ACC112 (cell line): ENCODE measurements around the gene PPP1R16B.
"Not testable (repeated sequence)": the region's sequence is repeated elsewhere in the genome, so short reads cannot be mapped to it uniquely, and the experiment has no call there.

ENCODE experiments used
- H2AFZ ChIP-seq: fragments of 200-600 bp; sonication (generic); one replicate; pipeline ENCODE4 v1.6.0; 2017; ENCODE audit warnings: antibody characterized with exemption, low read length; ENCODE audit not compliant: unreplicated experiment
- H3K27ac ChIP-seq: fragments of 200-600 bp; sonication (generic); 2 replicates; pipeline ENCODE4 v1.5.1; 2014; ENCODE audit warnings: low read depth, mild to moderate bottlenecking, antibody characterized with exemption, low read length, moderate library complexity
- H3K27me3 ChIP-seq: fragments of 200-600 bp; sonication (generic); 2 replicates; pipeline ENCODE4 v1.6.1; 2014; ENCODE audit warnings: mild to moderate bottlenecking, antibody characterized with exemption, low read length, moderate library complexity, mixed read lengths; ENCODE audit not compliant: insufficient read depth
- H3K36me3 ChIP-seq: fragments of 200-600 bp; sonication (generic); 2 replicates; pipeline ENCODE4 v1.6.1; 2016; ENCODE audit warnings: mild to moderate bottlenecking, antibody characterized with exemption, low read length, moderate library complexity, mixed read lengths; ENCODE audit not compliant: insufficient read depth
- H3K4me1 ChIP-seq: fragments of 200-600 bp; sonication (generic); one replicate; pipeline ENCODE4 v1.6.1; 2016; ENCODE audit warnings: low read length, mixed read lengths; ENCODE audit not compliant: insufficient read depth, unreplicated experiment, control insufficient read depth
- H3K4me3 ChIP-seq: fragments of 200-600 bp; sonication (generic); 2 replicates; pipeline ENCODE4 v1.5.1; 2014; ENCODE audit warnings: mild to moderate bottlenecking, low read depth, low read length
- H3K79me2 ChIP-seq: fragments of 200-600 bp; sonication (generic); one replicate; pipeline ENCODE4 v1.6.0; 2016; ENCODE audit warnings: low read length; ENCODE audit not compliant: control insufficient read depth, unreplicated experiment, insufficient read depth

PPP1R16B gene

GRCh38 chr20:38810926-38811630 is 5.6 kb downstream of the PPP1R16B start:
- Histone ChIP-seq H2AFZ (no peak overlapping the region), H3K79me2 (no peaks in the 10 kb centered on the region), H3K4me1 (no peaks in the 10 kb centered on the region), H3K27me3 (peaks cover 92% of the 10 kb centered on the region), H3K4me3 (no peak overlapping the region), H3K36me3 (no peaks in the 10 kb centered on the region), H3K27ac (no peak overlapping the region)

- peaks cover 92% of the 10 kb centered on the region for H3K27me3 ChIP-seq
- H3K27ac ChIP-seq, result no peak overlapping the region
- H3K36me3 ChIP-seq, result no peaks in the 10 kb centered on the region
Measured at GRCh38 chr20:38811769-38812168, 6.3 kb downstream of the PPP1R16B start.

GRCh38 chr20:38812182-38812581 is 6.7 kb downstream of the PPP1R16B start:
- Histone ChIP-seq H2AFZ (no peak overlapping the region), H3K79me2 (no peaks in the 10 kb centered on the region), H3K4me3 (no peak overlapping the region), H3K36me3 (no peaks in the 10 kb centered on the region), H3K4me1 (no peaks in the 10 kb centered on the region), H3K27ac (no peak overlapping the region), H3K27me3 (peaks cover 91% of the 10 kb centered on the region)

More at GRCh38 chr20:38811769-38812168, 6.3 kb downstream of the PPP1R16B start:
- no peak overlapping the region for H2AFZ ChIP-seq
- no peaks in the 10 kb centered on the region for H3K79me2 ChIP-seq
- H3K4me3 ChIP-seq, result no peak overlapping the region
- H3K4me1 ChIP-seq, result no peaks in the 10 kb centered on the region

DNA sequence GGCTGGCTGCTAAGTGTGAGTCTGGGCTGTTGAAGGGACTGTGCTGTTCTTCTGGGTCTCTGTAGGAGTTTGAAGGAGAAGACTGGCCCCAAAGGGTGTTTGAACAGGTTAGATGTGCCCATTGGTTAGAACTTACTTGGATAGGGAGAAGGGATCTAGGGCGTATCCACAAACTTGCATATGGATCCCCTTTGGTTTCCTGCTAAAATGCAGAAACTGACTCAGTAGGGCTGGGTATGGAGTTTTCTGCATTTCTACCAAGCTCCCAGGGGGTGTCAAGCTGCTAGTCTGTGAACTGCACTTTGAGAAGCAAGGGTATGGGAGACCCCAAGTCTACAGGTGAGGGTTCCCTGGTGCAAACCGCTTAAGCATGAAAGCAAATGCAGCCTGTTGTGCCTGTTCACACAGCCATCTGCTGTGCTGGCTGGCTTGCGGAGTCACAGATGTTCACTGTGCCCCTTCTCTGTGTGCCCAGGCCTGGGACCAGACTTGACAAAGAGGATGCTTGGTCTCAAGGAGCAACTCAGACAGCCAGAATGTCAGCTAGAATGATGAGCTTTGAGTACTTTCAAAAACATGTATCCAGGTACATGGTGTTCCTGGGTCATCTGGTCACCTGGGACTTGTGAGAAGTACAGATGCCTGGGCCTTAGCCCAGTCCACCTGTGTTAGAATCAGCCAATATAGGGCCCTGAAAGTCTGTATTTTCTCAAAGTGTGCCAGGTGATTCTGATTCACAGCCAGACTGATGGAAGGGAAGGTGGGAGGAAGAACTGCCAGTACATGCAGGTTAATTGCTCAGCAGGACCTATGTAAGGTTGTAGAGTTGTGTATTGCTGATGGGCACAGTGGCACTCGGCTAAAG is 7.4 kb downstream of the PPP1R16B start:
- Histone ChIP-seq H3K27ac (no peak overlapping the region), H3K79me2 (no peaks in the 10 kb centered on the region), H3K36me3 (no peaks in the 10 kb centered on the region), H3K4me1 (no peaks in the 10 kb centered on the region), H2AFZ (no peak overlapping the region), H3K4me3 (no peak overlapping the region), H3K27me3 (peaks cover 84% of the 10 kb centered on the region)

DNA sequence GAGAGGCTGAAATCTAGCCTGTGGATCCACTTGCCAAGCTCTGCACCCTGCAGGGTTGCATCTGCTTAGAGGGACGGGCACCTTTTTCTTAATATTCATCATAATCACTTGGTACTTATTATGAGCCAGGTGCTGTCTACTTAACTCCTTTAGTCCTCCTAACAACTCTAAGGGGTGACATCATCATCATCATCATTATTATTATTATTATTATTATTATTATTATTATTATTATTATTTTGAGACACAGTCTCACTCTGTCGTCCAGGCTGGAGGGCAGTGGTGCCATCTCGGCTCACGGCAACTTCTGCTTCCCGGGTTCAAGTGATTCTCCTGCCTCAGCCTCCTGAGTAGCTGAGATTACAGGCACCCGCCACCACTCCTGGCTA is 8.1 kb downstream of the PPP1R16B start:
- not testable (repeated sequence) for H3K4me3 ChIP-seq, H3K4me1 ChIP-seq, H3K36me3 ChIP-seq, H2AFZ ChIP-seq, H3K79me2 ChIP-seq, H3K27ac ChIP-seq
- H3K27me3 ChIP-seq, result peaks cover 80% of the 10 kb centered on the region

GRCh38 chr20:38815446-38815845 is 9.9 kb downstream of the PPP1R16B start:
- H3K27me3 ChIP-seq, result peaks cover 78% of the 10 kb centered on the region
- no peaks in the 10 kb centered on the region for H3K79me2 ChIP-seq
- H3K4me3 ChIP-seq, result no peak overlapping the region
- no peak overlapping the region for H3K27ac ChIP-seq
- H2AFZ ChIP-seq, result no peak overlapping the region
- H3K36me3 ChIP-seq, result no peaks in the 10 kb centered on the region
- no peaks in the 10 kb centered on the region for H3K4me1 ChIP-seq

- no peaks in the 10 kb centered on the region for H3K79me2 ChIP-seq
- no peaks in the 10 kb centered on the region for H3K4me1 ChIP-seq
- H3K36me3 ChIP-seq, result no peaks in the 10 kb centered on the region
- H3K27ac ChIP-seq, result no peak overlapping the region
- no peak overlapping the region for H3K4me3 ChIP-seq
- no peak overlapping the region for H2AFZ ChIP-seq
- H3K27me3 ChIP-seq, result peaks cover 72% of the 10 kb centered on the region
Measured at GRCh38 chr20:38818113-38819065, 12.9 kb downstream of the PPP1R16B start.

DNA sequence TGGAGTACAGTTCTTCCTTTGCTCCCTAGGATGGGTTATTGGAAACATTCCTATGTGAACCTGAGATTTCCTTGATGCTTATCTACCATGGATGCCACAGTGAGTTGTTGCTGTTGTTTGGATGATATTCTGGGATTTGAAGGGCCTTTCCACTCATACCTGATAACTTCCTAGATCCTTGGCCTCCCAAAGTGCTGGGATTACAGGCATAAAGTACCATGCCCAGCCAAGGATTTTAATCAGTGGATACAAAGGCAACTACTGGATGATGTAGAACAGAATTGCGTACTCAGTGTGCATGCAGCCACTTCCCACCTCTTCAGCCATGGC is 20.0 kb downstream of the PPP1R16B start:
- peaks cover 49% of the 10 kb centered on the region for H3K27me3 ChIP-seq
- no peaks in the 10 kb centered on the region for H3K36me3 ChIP-seq
- peaks cover 9% of the 10 kb centered on the region for H3K4me1 ChIP-seq
- H3K79me2 ChIP-seq, result no peaks in the 10 kb centered on the region
- H3K4me3 ChIP-seq, result no peak overlapping the region
- H3K27ac ChIP-seq, result no peak overlapping the region
- no peak overlapping the region for H2AFZ ChIP-seq

DNA sequence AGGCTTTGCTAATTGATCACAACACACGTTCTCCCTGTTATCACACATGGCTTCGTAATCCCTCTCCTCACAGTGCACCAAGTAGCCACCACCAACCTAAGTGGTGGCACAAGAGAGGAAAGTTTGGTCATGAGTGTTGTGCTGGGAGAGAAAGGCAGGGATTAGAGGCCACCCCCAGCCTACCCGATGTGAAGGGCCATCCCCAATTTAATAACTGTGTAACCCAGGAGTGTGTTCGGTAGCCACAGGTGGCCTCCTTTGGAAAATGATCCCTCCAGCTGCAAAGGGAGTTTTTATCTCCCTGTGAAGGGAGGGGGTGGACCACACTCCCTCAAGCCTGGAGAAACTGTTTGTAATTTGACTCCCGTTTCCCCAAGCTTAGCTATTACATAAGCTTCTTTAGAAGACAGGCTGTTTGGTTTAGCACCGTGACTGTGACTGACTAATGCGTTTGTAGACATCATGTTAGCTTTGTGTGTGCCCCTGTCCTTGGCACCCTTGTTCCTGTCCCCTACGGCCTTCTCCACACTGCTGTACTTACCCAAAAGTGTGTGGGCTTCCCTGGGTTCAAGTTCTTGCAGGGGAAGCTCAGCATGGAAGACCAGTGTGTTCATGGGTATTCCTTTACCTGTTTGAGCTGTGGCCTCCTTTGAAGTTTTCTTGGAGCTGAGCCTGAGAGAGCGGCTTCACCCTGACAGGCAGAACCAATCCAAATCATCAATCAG is 20.6 kb downstream of the PPP1R16B start:
- Histone ChIP-seq H3K27me3 (peaks cover 47% of the 10 kb centered on the region), H3K4me1 (peaks cover 9% of the 10 kb centered on the region), H3K4me3 (no peak overlapping the region), H3K79me2 (no peaks in the 10 kb centered on the region), H2AFZ (no peak overlapping the region), H3K27ac (no peak overlapping the region), H3K36me3 (no peaks in the 10 kb centered on the region)

GRCh38 chr20:38827770-38828281 is 22.3 kb downstream of the PPP1R16B start:
- Histone ChIP-seq H3K4me1 (peaks cover 9% of the 10 kb centered on the region), H3K27me3 (peaks cover 41% of the 10 kb centered on the region), H3K27ac (no peak overlapping the region), H2AFZ (no peak overlapping the region), H3K36me3 (no peaks in the 10 kb centered on the region), H3K4me3 (no peak overlapping the region), H3K79me2 (no peaks in the 10 kb centered on the region)
